WI38 (cell line): ENCODE results near the gene ASL.
"Not testable (repeated sequence)": the region's sequence is repeated elsewhere in the genome, so short reads cannot be mapped to it uniquely, and the experiment has no call there.

ENCODE experiments used
- H3K4me3 ChIP-seq: 2 replicates; pipeline ENCODE4 v1.5.1; 2011; ENCODE audit warnings: low read depth, mild to moderate bottlenecking, control low read depth, low read length
- TF ChIP-seq, protein P1 (sequence below): IDR thresholded peaks from 2 replicates; pipeline ENCODE4 v1.5.1; 2012; ENCODE audit warnings: low read depth, mild to moderate bottlenecking, control low read depth, low read length

ASL gene

DNA sequence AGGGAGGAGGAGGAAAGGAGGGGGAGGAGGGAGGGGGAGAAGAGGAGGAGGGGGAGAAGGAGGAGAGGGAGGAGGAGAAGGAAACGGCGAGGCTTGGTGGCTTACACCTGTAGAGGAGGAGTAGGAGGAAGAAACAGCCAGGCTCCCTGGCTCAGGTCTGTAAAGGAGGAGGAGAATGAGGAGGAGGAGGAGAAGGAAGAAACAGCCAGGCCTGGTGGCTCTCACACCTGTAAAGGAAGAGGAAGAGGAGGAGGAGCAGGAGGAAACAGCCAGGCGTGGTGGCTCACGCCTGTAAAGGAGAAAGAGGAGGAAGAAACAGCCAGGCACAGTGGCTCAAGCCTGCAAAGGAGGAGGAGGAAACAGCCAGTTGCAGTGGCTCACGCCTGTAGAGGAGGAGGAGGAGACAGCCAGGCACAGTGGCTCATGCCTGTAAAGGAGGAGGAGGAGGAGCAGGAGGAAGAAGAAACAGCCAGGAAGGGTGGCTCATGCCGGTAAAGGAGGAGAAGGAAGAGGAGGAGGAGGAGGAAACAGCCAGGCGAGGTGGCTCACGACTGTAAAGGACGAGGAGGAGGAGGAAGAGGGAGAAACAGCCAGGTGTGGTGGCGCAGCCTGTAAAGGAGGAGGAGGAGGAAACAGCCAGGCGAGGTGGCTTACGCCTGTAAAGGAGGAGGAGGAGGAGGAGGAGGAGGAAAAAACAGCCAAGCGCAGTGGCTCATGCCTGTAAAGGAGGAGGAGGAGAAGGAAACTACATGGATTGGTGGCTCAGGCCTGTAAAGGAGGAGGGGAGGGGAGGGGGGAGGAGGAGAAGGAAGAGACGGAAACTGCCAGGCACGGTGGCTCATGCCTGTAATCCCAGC, 24.2 kb downstream of the ASL start:
- TF ChIP-seq, protein P1, sequence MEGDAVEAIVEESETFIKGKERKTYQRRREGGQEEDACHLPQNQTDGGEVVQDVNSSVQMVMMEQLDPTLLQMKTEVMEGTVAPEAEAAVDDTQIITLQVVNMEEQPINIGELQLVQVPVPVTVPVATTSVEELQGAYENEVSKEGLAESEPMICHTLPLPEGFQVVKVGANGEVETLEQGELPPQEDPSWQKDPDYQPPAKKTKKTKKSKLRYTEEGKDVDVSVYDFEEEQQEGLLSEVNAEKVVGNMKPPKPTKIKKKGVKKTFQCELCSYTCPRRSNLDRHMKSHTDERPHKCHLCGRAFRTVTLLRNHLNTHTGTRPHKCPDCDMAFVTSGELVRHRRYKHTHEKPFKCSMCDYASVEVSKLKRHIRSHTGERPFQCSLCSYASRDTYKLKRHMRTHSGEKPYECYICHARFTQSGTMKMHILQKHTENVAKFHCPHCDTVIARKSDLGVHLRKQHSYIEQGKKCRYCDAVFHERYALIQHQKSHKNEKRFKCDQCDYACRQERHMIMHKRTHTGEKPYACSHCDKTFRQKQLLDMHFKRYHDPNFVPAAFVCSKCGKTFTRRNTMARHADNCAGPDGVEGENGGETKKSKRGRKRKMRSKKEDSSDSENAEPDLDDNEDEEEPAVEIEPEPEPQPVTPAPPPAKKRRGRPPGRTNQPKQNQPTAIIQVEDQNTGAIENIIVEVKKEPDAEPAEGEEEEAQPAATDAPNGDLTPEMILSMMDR, result no peak

GRCh38 chr7:66100408-66101050, 24.9 kb downstream of the ASL start:
- peak overlapping the region; percentile 50 for H3K4me3 ChIP-seq

More for the DNA sequence above, 24.2 kb downstream of the ASL start:
- H3K4me3 ChIP-seq, result peak overlapping the region; percentile 50

GRCh38 chr7:66102168-66102567, 26.5 kb downstream of the ASL start:
- H3K4me3 ChIP-seq, result not testable (repeated sequence)

More at GRCh38 chr7:66100408-66101050, 24.9 kb downstream of the ASL start:
- TF ChIP-seq, protein P1, result no peak

DNA sequence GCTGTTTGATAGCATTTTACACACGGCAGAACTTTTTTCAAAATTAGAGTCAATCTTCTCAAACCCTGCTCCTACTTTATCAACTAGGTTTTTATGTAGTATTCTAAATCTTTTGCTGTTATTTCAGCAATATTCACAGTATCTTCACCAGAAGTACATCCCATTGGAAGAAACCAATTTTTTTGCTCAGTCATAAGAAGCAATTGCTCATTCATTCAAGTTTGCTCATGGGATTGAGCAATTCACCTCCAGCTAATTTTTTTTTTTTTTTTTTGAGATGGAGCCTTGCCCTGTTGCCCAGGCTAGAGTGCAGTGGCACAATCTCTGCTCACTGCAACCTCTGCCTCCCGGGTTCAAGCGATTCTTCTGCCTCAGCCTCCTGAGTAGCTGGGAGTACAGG, 28.4 kb downstream of the ASL start:
- not testable (repeated sequence) for H3K4me3 ChIP-seq

GRCh38 chr7:66105263-66105748, 29.7 kb downstream of the ASL start:
- TF ChIP-seq, protein P1, result no peak
- no peak overlapping the region for H3K4me3 ChIP-seq

GRCh38 chr7:66108410-66108809, 32.8 kb downstream of the ASL start:
- not testable (repeated sequence) for H3K4me3 ChIP-seq

DNA sequence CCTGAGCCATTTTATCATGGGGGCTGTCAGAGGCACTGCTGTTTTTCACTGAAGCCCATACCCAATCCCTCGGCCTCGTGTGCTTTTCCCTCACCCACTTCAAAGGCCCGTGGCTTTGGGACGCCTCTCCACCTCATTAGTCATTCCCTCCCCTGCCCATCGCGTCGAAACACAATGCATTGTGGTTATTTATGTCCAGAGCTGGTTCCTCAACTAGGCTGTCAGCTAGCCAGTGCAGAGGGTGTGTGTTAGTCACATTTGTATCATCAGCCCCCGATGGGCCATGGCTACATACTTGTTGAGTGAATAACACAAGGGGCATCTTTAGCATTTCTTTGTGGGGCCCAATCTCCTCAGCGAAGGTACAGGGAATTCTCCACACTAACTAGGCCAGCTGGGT, 35.2 kb downstream of the ASL start:
- H3K4me3 ChIP-seq, result no peak overlapping the region

GRCh38 chr7:66114743-66115649, 39.4 kb downstream of the ASL start, which contains the start of gene CRCP:
Gene CRCP (plus strand): TSS chr7:66114847. CDS start chr7:66114963, 116 bp downstream.
- H3K4me3 ChIP-seq, result peak within 1 kb of the TSS; percentile 78
- TF ChIP-seq, protein P1, result no peak

More for the DNA sequence above, 35.2 kb downstream of the ASL start:
- TF ChIP-seq, protein P1, result no peak

- not testable (repeated sequence) for H3K4me3 ChIP-seq
Measured at GRCh38 chr7:66116680-66117420, 41.2 kb downstream of the ASL start.
